Measurements from ENCODE around the gene RFNG. TPM values are rescaled to one million over a fixed set of nuclear protein-coding genes. Genes with fewer than 3 reads are reported as not detected.

Gene RFNG
- total and polyA plus RNA-seq, 2 donors (not counting 1 experiment from before 2014, with no cell fraction given) = 30.1 to 44.5 TPM

- H3K27me3 Mint-ChIP-seq = no peaks in the 10 kb centered on the region
- DNase-seq = no peak
- peaks cover 3% of the 10 kb centered on the region for H3K79me2 ChIP-seq (ENCODE audit: control insufficient read depth, insufficient read depth, low read length)
- H3K9me3 Mint-ChIP-seq (ENCODE audit: insufficient read depth) = no peaks in the 10 kb centered on the region
- H3K9ac ChIP-seq (ENCODE audit: low read length) = no peak overlapping the region
- no peaks in the 10 kb centered on the region for H3K27me3 ChIP-seq (replicated peaks in 1 of 4; ENCODE audit: control extremely low read depth in 1 of 4, control insufficient read depth in 3 of 4, insufficient read depth in 4 of 4, low read length in 3 of 4)
- no peaks in the 10 kb centered on the region for H3K9me3 ChIP-seq (ENCODE audit: control extremely low read depth in 1 of 3, control insufficient read depth in 2 of 3, insufficient read depth in 1 of 3, low read length in 2 of 3)
- ChIA-PET POLR2A (no interaction called here), CTCF (no interaction called here)
- peaks cover 0 to 70% of the 10 kb centered on the region in 2 experiments for H3K36me3 ChIP-seq (replicated peaks in 1 of 2; ENCODE audit: control extremely low read depth in 1 of 2, control insufficient read depth in 1 of 2, extremely low read depth in 1 of 2, insufficient read depth in 2 of 2, low read length in 1 of 2)
- no peaks in the 10 kb centered on the region for H3K4me1 Mint-ChIP-seq
- intact Hi-C loops (cut with micrococcal nuclease) = no loop called here
- no peak overlapping the region for H3K4me3 Mint-ChIP-seq
- H4K20me1 ChIP-seq (ENCODE audit: control insufficient read depth, insufficient read depth, low read length, poor library complexity, severe bottlenecking) = no peaks in the 10 kb centered on the region
- no peak overlapping the region for H3K4me3 ChIP-seq (ENCODE audit: control extremely low read depth in 1 of 5, extremely low read depth in 1 of 5, insufficient read depth in 1 of 5, low read depth in 2 of 5, low read length in 4 of 5)
- no peak overlapping the region for H2AFZ ChIP-seq (ENCODE audit: insufficient read depth, low read depth, low read length, poor library complexity, severe bottlenecking)
- no peak overlapping the region for H3K27ac Mint-ChIP-seq
- no peak overlapping the region for H3K27ac ChIP-seq (ENCODE audit: low read length in 2 of 2)
- TF ChIP-seq CTCF (IDR thresholded peaks at IDR 0.05) (no peak), EZH2 (IDR thresholded peaks at IDR 0.05; ENCODE audit: borderline replicate concordance, insufficient read depth, low read depth, low read length, poor library complexity, severe bottlenecking) (no peak)
- no peak for ATAC-seq (ENCODE audit: low read depth)
- no peak overlapping the region for H3K4me2 ChIP-seq (replicated peaks; ENCODE audit: low read depth, low read length, poor library complexity, severe bottlenecking)
- H3K4me1 ChIP-seq (ENCODE audit: control insufficient read depth in 2 of 2, insufficient read depth in 2 of 2, low read length in 2 of 2) = no peaks in the 10 kb centered on the region
- 97% methylated on average over 46 of the region's 48 CpGs for WGBS (ENCODE audit: insufficient coverage)
These were observed 36.6 kb upstream of the RFNG start for GRCh38 chr17:82087961-82088837.
